ENCODE measurements around the gene PFN2.
"Not testable (repeated sequence)": the region's sequence is repeated elsewhere in the genome, so short reads cannot be mapped to it uniquely, and the experiment has no call there.

Gene PFN2

GRCh38 chr3:149969110-149969939 lies 1.4 kb downstream of the PFN2 start:
- DNase-seq (ENCODE audit: insufficient read length, low spot score): no peak
- no peak for FAIRE-seq

DNA sequence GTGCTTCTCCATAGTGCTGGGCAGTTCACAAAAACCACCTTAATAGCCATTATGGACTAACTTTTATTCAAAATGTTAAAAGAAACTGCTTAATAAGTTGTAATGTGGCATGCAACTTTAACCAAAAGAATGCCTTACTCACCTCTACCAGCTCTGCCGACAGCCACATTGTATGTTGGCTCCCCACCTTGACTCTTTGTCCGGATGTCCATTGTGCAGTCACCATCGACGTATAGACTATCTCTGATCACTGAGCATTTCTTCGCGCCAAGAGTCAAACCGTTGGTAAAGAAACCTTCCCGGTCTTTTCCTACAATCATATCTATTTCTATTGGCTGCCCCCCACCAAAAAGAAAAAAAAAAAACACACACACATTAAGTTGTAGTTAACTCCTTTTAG lies 2.5 kb downstream of the PFN2 start:
- DNase-seq (ENCODE audit: insufficient read length, low spot score): no peak
- FAIRE-seq: no peak

GRCh38 chr3:149967086-149967685 lies 3.5 kb downstream of the PFN2 start:
- DNase-seq (ENCODE audit: insufficient read length, low spot score) (no peak), FAIRE-seq (peak; percentile 89)

- no peak for FAIRE-seq
- DNase-seq (ENCODE audit: insufficient read length, low spot score): no peak
These were observed 5.4 kb downstream of the PFN2 start for GRCh38 chr3:149965278-149965677.

DNA sequence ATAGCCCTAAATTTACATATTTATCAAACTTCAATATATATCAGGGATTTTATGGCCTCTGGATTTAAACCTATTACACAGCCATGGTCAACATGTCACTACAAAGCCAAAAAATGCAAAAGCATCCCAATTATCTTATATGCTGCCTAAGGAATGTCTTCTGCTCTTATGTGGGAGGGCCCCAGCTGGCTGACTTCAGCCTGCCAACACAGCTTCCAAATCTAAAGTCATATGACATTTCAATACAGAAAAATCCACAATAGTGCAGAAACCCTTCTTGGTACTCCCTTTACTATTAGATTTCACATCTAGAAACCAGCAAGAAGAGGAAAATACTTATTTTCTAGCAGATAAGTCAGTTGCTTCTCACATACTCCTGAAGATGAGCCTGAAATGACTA lies 6.4 kb downstream of the PFN2 start:
- DNase-seq (ENCODE audit: insufficient read length, low spot score): no peak
- no peak for FAIRE-seq

DNA sequence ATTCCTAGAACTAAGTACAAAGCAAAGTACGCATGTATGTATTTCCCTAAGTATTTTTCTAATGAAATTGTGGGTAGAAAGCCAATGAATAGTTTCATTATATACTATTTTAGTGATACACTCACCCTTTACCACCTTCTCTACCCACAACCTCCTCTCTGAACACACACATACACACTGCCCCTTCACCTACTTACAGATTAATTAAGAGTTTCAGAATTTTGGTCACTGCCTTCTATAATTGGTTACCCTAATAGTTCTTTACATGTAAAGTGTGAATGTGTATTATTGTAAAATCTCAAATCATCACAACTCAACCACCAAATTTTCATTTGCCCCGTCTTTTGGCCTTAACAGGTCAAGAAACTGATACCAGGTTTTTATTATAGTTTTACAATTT lies 7.2 kb downstream of the PFN2 start:
- no peak for FAIRE-seq

DNA sequence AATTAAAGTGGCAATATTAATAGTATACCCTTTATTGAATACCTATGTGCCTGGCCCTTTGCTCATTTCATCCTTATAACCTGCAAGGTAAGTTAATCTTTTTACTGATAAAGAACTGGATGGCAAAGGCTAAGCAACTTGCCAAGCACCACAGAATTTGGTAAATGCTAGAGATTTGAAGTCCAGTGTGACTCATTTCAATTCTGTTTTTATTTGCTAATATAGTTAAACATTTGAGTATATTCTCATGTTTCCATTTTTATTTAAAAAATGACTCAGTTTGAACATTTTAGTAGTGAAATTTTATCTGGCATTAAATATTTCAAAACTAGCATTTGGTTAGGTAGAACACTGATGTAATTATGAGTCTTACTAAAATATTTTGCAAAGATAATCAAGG lies 11.3 kb downstream of the PFN2 start:
- no peak for FAIRE-seq
- no peak for DNase-seq (ENCODE audit: insufficient read length, low spot score)

More for the DNA sequence above, 7.2 kb downstream of the PFN2 start:
- DNase-seq (ENCODE audit: insufficient read length, low spot score): no peak

- FAIRE-seq (no peak), DNase-seq (ENCODE audit: insufficient read length, low spot score) (no peak)
These were observed 12.4 kb downstream of the PFN2 start for GRCh38 chr3:149958171-149958796.

DNA sequence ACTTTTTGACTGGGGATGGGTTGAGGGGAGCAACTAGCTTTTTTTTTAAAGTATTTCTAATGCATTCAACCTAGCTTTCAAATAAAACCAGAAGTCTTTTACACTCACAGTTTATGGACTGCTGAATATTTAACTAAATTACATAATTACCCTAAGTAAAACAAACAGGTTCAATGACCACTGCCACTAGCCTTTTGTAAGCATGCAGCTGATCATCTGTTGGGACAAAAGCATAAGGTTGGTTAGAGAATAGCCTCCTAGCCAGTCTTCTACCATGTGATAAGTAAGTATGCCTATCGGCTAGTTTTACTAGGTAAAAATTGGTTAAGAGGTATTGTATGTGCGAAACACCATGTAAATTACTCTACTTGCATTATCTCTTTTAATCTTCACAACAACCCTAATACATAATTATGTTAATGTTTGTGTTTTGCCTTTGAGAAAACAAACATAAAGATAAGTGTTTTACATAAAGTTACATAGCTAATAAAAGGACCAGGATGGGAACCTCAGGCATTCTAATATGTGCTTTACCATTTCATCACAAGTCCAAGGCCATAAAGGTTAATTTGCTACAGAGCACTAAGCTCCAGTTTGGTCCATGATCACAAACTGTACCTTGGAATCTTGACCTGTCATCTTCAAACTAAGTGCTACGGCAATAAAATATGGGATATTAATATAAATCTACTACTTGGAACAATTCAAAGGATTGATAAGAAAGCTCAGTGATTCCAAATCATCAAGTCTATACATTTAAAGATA lies 13.2 kb downstream of the PFN2 start:
- no peak for FAIRE-seq

DNA sequence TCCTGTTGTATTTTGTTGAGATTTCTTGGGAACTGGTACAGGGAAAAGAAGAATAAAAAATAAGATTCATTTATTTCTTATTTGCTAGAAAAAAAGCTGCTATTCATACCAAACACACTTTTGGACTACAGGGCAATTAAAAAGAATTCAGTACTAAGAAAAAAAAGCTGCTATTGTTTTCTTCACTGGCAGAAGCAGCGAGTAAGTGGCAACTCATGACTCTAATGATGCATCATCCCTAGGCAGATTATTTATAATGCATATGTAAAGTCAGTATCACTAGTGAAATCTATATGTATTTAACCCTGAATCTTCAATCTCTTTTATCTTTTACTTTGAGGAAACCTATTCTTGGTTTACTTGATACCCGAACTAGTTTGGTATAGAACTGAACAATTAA lies 15.2 kb downstream of the PFN2 start:
- DNase-seq (ENCODE audit: insufficient read length, low spot score): no peak
- FAIRE-seq: no peak

More for the DNA sequence above, 13.2 kb downstream of the PFN2 start:
- no peak for DNase-seq (ENCODE audit: insufficient read length, low spot score)

DNA sequence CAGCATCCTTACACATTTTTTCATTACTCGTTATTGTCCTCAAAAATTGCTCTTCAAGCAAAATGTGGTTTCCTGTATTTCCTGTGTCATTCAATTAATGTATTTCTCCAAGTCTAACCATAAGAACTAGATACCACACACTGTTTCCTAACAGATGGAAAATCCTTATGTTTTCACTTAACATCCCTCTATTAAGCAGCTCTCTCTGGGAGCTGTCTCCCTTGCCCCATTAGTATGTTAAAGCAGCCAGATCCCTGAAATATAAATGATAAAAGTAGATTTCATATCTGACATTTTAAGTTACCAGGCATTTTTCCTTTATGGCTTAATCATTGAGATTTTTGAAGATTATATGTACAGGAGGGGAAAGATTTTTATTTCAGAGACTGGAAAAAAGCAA lies 15.9 kb downstream of the PFN2 start:
- DNase-seq (ENCODE audit: insufficient read length, low spot score) (no peak), FAIRE-seq (peak; percentile 59)

DNA sequence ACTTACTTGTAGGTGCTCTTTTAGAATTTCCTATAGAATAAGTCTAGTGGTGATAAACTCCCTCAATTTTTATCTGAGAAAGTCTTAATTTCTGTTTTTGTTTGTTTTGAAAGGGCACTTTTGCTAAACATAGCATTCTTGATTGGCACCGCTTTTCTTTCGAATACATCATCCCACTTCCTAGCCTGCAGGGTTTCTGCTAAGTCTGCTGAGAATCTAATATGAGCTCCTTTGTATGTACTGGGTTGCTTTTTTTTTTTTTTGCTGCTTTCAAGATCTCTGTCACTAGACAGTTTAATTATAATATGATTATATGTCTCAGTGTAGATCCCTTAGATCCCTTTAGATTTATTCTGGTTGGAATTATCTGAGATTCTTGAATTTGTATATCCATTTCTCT lies 21.5 kb downstream of the PFN2 start:
- FAIRE-seq: no peak
- no peak for DNase-seq (ENCODE audit: insufficient read length, low spot score)

GRCh38 chr3:149947231-149947630 lies 23.5 kb downstream of the PFN2 start:
- FAIRE-seq (no peak), DNase-seq (ENCODE audit: insufficient read length, low spot score) (no peak)

DNA sequence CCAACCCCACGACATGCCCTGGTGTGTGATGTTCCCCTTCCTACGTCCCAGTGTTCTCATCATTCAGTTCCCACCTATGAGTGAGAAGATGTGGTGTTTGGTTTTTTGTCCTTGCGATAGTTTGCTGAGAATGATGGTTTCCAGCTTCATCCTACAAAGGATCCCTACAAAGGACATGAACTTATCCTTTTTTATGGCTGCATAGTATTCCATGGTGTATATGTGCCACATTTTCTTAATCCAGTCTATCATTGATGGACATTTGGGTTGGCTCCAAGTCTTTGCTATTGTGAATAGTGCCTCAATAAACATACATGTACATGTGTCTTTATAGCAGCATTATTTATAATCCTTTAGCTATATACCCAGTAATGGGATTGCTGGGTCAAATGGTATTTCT lies 26.7 kb downstream of the PFN2 start:
- DNase-seq (ENCODE audit: insufficient read length, low spot score); FAIRE-seq: not testable (repeated sequence)

DNA sequence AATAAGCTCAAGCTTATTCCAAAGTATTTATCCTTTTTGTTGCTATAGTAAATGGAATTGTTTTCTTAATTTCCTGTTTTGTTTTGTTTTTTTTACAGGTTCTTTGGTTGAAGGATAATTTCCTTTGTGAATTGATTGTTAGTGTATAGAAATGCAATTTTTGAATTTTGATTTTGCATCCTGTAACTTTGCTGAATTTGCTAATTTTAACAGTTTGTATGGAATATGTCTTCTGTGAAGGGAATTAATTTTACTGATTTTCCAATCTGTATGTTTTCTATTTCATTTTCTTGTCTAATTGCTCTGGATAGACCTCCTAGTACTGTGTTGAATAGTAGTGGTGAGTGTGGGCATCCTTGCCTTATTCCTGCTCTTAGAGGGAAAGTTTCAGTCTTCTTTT lies 28.3 kb downstream of the PFN2 start:
- FAIRE-seq (no peak), DNase-seq (ENCODE audit: insufficient read length, low spot score) (no peak)

DNA sequence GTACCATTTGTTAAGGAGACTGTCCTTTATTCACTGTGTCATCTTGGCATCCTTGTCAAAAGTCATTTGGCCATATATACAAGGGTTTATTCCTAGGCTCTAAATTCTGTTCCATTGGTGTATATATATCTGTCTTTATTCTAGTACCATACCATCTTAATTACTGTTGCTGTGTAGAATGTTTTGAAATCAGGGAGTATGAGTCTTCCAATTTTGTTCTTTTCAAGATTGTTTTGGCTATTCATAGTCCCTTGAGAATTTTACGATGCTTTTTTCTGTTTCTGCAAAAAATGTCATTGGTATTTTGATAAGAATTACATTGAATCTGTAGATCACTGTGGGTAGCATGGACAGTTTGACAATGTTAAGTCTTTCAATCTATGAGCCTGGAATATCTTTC lies 28.7 kb downstream of the PFN2 start:
- DNase-seq (ENCODE audit: insufficient read length, low spot score): no peak
- FAIRE-seq: peak; percentile 23

DNA sequence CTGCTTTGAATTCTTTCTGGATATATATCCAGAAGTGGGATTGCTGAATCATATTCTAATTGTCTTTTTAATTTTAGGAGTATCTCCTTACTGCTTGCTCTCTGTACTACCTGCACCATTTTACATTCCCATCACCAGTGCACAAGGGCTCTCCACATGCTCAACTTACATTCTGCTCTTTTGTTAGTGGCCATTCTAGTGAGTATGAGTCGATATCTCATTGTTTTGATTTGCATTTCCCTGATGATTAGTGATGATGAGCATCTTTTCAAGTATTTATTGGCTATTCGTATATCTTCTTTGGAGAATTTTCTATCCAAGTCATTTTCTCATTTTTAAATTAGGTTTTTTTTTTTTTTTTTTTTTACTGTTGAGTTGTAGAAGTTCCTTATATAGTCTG lies 29.5 kb downstream of the PFN2 start:
- no peak for FAIRE-seq
- no peak for DNase-seq (ENCODE audit: insufficient read length, low spot score)

GRCh38 chr3:149938392-149939055 lies 32.2 kb downstream of the PFN2 start:
- not testable (repeated sequence) for DNase-seq (ENCODE audit: insufficient read length, low spot score); FAIRE-seq

- peak; percentile 83 for FAIRE-seq
These were observed 33.9 kb downstream of the PFN2 start for GRCh38 chr3:149936812-149937230.

DNA sequence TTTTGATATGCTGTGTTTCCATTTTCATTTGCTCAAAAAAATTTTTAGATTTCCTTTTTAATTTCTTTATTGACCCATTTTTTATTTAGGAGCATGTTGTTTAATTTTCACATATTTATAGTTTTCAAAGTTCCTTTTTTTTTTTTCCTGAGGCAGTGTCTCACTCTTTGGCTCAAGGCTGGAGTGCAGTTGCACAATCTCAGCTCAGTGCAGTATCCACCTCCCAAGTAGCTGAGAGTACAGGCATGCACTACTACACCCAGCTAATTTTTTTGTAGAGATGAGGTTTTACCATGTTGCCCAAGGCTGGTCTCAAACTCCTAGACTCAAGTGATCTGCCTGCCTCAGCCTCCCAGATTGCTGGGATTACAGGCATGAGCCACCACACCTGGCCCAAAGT lies 36.2 kb downstream of the PFN2 start:
- DNase-seq (ENCODE audit: insufficient read length, low spot score) (no peak), FAIRE-seq (no peak)

More at GRCh38 chr3:149936812-149937230, 33.9 kb downstream of the PFN2 start:
- DNase-seq (ENCODE audit: insufficient read length, low spot score): peak; percentile 8

Measured in GM19239 (cell line).